GM12878 (cell line): Measurements from ENCODE around the gene FRMD5. TPM values are rescaled to one million over a fixed set of nuclear protein-coding genes. Genes with fewer than 3 reads are reported as not detected.

Experiments used
- ASH2L ChIP-seq: fragments of 300-600, 200-600 bp; sonication (generic); IDR thresholded peaks from 2 replicates; pipeline ENCODE4 v1.6.1; 2017; ENCODE audit warnings: low read depth, mild to moderate bottlenecking, borderline replicate concordance
- ATF7 ChIP-seq: fragments of 450-650 bp; IDR thresholded peaks from 2 replicates; pipeline ENCODE4 v1.6.1; 2016; ENCODE audit warnings: low read depth, mild to moderate bottlenecking
- CREB1 ChIP-seq: IDR thresholded peaks from 2 replicates; pipeline ENCODE4 v1.6.1; 2012; ENCODE audit warnings: low read depth, mild to moderate bottlenecking, inconsistent platforms
- ESRRA ChIP-seq: IDR thresholded peaks from 2 replicates; pipeline ENCODE4 v1.6.1; 2012; ENCODE audit warnings: mild to moderate bottlenecking, low read length, improper control_type of control experiment
- EZH2 ChIP-seq: IDR thresholded peaks from 2 replicates; pipeline ENCODE4 v1.6.1; 2012; ENCODE audit warnings: low read depth, mild to moderate bottlenecking, control low read depth, inconsistent platforms, low read length, borderline replicate concordance; ENCODE audit not compliant: control insufficient read depth
- KDM1A ChIP-seq: fragments of 200-600 bp; sonication (generic); IDR thresholded peaks from 2 replicates; pipeline ENCODE4 v1.6.1; 2016; ENCODE audit warnings: borderline replicate concordance
- NFIC ChIP-seq: IDR thresholded peaks from 2 replicates; pipeline ENCODE4 v1.6.1; 2012; ENCODE audit warnings: low read depth, mild to moderate bottlenecking, inconsistent platforms, low read length, moderate library complexity
- PKNOX1 ChIP-seq: fragments of 450-650 bp; IDR thresholded peaks from 2 replicates; pipeline ENCODE4 v1.6.1; 2016; ENCODE audit warnings: mild to moderate bottlenecking
- RAD51 ChIP-seq: fragments of 450-650 bp; IDR thresholded peaks from 2 replicates; pipeline ENCODE4 v1.6.1; 2016; ENCODE audit warnings: moderate library complexity, mild to moderate bottlenecking, inconsistent platforms
- RBBP5 ChIP-seq: fragments of 200-600 bp; sonication (generic); conservative IDR thresholded peaks from 2 replicates; pipeline ENCODE4 v1.6.1; 2016
- RELB ChIP-seq: fragments of 450-650 bp; IDR thresholded peaks from 2 replicates; pipeline ENCODE4 v1.6.1; 2017; ENCODE audit warnings: low read depth, mild to moderate bottlenecking, moderate library complexity
- STAT1 ChIP-seq: fragments of 450-650 bp; conservative IDR thresholded peaks from 2 replicates; pipeline ENCODE4 v1.6.1; 2014; ENCODE audit warnings: antibody characterized with exemption, mild to moderate bottlenecking
- TAF1 ChIP-seq: IDR thresholded peaks from 2 replicates; pipeline ENCODE4 v1.6.1; 2011; ENCODE audit warnings: mild to moderate bottlenecking, low read depth, low read length, borderline replicate concordance
- TARDBP ChIP-seq: IDR thresholded peaks from 2 replicates; pipeline ENCODE4 v1.6.1; 2016; ENCODE audit warnings: borderline replicate concordance
- ZNF687 ChIP-seq: fragments of 450-650 bp; IDR thresholded peaks from 2 replicates; pipeline ENCODE4 v1.6.1; 2017; ENCODE audit warnings: mild to moderate bottlenecking, moderate library complexity
- ZSCAN29 ChIP-seq: fragments of 450-650 bp; IDR thresholded peaks from 2 replicates; pipeline ENCODE4 v1.6.1; 2017; ENCODE audit warnings: mild to moderate bottlenecking, moderate library complexity
- polyA plus RNA-seq, 11 experiments: library from polyadenylated mRNA; depleted of rRNA in 4 of 11; unstranded in 6 of 11; stranded (reverse) in 5 of 11; fragments of >200 nt; fragmentation: Nextera tagmentation in 4 of 11; fragmentation: Illumina TruSeq in 1 of 11; extraction: Ambion mirVana in 4 of 11; extraction: Trizol in 1 of 11; gene quantifications; 1 replicate in 1 of 11; 2 replicates in 10 of 11; pipeline versions ENCODE4 v1.2.1 to v1.2.3, GENCODE V29; 2011 to 2016; ENCODE audit warnings: inconsistent platforms in 2 of 11, missing spikeins in 2 of 11, low read depth in 1 of 11
- total RNA-seq, 4 experiments: library from RNA; depleted of rRNA in 3 of 4; stranded (reverse); fragments of >200 nt in 3 of 4; fragmentation: Illumina TruSeq in 1 of 4; extraction: Trizol in 1 of 4; gene quantifications; 2 replicates each; pipeline versions ENCODE4 v1.2.1 to v1.2.3, GENCODE V29; 2013 to 2021
- TF ChIP-seq, protein P1 (sequence below): fragments of 450-650 bp; formaldehyde crosslinking; IDR thresholded peaks from 2 replicates; pipeline ENCODE4 v1.4.0; 2020; ENCODE audit warnings: mild to moderate bottlenecking, moderate library complexity
- TF ChIP-seq, protein P2 (sequence below): IDR thresholded peaks from 2 replicates; pipeline ENCODE4 v1.6.1; 2011; ENCODE audit warnings: low read depth, low read length, improper control_type of control experiment, borderline replicate concordance

Gene FRMD5
- total and polyA plus RNA-seq, 10 of the 15 experiments (the other 5 are each of a cell fraction or from before 2014, with no cell fraction given) = 0.26 to 6.4 (median 0.68) TPM; not detected in 1

DNA sequence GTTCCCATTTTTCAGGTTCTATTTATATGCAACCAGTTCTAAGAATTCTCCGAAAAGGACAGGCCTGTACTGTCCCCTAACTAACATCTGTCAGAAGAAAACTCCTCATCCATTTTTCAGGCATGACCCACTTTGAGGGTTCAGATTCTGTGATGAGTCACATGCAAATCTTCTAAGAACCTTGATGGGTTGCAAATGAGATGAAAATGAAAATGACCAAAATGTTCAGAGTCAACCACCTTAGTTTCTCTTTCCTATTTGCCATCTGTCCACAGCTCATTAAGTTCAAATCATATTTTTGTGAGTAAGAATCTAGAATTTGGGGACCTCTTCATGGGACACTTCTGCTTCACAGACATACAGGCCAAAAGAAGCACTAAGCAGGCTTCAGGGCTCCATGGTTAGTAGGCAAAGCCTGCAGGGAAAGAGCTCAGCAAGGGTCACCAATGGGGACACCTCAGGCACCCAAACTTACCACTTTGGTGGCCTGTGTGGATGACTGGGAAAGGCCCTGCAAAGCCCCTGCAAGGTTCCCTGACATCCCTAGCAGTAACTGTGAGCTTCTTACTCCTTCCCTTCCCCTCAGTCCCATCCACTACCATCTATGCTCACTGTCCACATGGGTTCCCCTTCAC, 246.3 kb downstream of the FRMD5 start (continued):
- TF ChIP-seq, protein P1, sequence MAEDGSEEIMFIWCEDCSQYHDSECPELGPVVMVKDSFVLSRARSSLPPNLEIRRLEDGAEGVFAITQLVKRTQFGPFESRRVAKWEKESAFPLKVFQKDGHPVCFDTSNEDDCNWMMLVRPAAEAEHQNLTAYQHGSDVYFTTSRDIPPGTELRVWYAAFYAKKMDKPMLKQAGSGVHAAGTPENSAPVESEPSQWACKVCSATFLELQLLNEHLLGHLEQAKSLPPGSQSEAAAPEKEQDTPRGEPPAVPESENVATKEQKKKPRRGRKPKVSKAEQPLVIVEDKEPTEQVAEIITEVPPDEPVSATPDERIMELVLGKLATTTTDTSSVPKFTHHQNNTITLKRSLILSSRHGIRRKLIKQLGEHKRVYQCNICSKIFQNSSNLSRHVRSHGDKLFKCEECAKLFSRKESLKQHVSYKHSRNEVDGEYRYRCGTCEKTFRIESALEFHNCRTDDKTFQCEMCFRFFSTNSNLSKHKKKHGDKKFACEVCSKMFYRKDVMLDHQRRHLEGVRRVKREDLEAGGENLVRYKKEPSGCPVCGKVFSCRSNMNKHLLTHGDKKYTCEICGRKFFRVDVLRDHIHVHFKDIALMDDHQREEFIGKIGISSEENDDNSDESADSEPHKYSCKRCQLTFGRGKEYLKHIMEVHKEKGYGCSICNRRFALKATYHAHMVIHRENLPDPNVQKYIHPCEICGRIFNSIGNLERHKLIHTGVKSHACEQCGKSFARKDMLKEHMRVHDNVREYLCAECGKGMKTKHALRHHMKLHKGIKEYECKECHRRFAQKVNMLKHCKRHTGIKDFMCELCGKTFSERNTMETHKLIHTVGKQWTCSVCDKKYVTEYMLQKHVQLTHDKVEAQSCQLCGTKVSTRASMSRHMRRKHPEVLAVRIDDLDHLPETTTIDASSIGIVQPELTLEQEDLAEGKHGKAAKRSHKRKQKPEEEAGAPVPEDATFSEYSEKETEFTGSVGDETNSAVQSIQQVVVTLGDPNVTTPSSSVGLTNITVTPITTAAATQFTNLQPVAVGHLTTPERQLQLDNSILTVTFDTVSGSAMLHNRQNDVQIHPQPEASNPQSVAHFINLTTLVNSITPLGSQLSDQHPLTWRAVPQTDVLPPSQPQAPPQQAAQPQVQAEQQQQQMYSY (CRISPR knock-in tag) = no peak
- TF ChIP-seq TARDBP (no peak), RBBP5 (no peak), ESRRA (no peak), RAD51 (no peak), TAF1 (no peak), ASH2L (no peak), PKNOX1 (peak; percentile 33; the same call in 1 of the 2 replicates), ZNF687 (no peak), KDM1A (no peak), ZSCAN29 (no peak), NFIC (0 out of 2 replicates have a peak, but pooled peaks have one; percentile 16), CREB1 (no peak), RELB (no peak), ATF7 (peak; percentile 44; the same call in 1 of the 2 replicates), STAT1 (no peak), EZH2 (no peak)
- TF ChIP-seq, protein P2, sequence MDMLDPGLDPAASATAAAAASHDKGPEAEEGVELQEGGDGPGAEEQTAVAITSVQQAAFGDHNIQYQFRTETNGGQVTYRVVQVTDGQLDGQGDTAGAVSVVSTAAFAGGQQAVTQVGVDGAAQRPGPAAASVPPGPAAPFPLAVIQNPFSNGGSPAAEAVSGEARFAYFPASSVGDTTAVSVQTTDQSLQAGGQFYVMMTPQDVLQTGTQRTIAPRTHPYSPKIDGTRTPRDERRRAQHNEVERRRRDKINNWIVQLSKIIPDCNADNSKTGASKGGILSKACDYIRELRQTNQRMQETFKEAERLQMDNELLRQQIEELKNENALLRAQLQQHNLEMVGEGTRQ = no peak
